Stimulated activated CD8-positive, alpha-beta memory T cell treated with anti-CD3 and anti-CD28 coated beads, Interleukin-7, amount 100 ng/mL, for 4 hours (primary cell): ENCODE measurements around the gene POLR2L.

Experiments
- DNase-seq, 2 donors: peaks; one replicate each; pipeline ENCODE4 v3.0.0-alpha.2; 2020; ENCODE audit warnings: low read depth in 2 of 2

Gene POLR2L

DNA sequence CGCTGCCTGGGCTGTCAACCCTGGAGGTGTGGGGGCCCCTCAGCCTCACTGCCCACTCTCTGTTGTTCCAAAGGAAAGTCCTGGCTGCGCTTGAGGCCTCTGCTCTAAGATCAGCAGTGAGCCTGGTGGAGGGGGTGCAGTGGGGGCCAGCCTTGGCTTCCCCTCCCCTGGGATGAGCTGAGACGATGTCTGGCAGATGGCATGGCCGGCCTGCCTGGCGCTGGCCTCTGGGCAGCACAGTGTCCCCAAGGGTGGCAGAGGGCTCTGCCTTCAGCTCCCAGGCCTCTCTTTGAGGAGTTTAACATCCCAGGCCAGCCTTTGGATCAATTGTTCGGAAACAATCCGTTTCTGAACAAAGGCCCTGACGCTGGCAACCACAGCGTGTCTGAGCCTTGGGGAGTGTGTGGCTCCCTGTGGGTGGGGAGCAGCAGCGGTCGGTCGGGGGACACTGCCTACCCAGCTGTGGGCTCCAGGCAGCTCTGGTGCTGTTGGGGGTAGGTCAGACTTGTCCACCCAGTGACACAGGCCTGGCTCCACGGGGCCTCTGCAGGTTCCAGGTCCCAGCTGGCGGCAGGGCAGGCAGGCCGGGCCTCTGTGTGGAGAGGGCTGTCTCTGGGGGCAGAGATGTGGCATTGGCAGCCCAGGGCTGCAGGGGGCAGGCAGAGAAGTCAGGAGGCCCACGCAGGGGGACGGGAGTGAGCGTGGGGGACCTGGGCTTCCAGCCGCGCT, 12.4 kb upstream of the POLR2L start:
- no peak for DNase-seq

DNA sequence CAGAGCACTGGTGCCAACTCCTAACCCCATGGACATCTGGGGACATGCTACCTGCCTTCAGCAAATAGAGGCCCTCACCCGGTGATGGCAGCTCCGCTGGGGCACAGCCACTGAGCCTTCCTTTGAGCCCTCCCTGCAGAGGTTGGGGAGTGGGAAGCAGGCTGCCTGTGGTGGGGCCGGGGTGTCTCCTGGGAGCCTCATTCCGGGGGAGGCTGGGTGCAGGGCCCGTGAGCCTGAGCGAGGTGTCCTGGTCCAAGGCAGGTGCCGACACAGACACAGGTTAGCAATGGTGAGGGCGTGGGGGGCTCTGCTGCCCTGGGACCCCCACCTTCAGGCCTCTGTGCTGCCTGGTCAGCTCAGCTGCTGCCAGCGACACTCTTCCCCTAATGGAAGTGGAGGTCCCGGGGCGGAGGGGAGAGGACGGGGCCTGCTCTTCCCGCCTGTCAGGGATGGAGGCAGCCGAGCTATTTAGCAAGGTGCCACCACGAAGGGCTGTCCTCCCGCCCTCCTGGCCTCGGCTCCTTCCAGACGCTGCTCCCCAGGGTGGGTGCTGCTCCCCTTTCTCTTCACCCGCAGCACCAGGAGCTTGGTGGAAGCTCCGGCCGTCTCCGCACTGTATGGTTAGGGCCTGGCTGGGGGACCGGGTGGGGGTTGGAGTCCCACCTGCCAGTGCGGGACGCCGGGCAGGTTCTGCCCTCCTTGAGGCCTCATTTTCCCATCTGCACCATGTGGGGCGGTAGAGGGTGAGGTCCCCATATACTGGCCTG, 11.5 kb upstream of the POLR2L start:
- DNase-seq = no peak

DNA sequence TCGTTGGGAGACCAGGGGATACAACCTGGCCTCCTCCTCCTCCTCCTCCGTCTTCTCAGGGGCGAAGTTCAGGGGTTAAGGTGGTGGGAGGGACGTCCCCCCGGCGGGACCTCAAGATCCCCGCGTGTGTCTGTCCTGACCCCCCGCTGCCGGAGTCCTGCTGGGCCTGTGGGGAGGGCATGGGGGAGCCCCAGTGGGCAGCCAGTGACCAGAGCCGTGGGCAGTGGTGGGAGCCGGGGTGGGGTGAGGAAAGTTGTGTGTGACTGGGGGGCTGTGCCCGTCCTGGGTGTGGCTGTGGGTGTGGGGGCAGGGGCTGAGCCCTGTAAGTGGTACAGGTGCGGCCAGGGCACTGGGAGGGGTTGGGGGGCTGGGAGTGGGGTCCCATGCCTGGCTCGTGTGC, 10.4 kb upstream of the POLR2L start:
- no peak for DNase-seq

DNA sequence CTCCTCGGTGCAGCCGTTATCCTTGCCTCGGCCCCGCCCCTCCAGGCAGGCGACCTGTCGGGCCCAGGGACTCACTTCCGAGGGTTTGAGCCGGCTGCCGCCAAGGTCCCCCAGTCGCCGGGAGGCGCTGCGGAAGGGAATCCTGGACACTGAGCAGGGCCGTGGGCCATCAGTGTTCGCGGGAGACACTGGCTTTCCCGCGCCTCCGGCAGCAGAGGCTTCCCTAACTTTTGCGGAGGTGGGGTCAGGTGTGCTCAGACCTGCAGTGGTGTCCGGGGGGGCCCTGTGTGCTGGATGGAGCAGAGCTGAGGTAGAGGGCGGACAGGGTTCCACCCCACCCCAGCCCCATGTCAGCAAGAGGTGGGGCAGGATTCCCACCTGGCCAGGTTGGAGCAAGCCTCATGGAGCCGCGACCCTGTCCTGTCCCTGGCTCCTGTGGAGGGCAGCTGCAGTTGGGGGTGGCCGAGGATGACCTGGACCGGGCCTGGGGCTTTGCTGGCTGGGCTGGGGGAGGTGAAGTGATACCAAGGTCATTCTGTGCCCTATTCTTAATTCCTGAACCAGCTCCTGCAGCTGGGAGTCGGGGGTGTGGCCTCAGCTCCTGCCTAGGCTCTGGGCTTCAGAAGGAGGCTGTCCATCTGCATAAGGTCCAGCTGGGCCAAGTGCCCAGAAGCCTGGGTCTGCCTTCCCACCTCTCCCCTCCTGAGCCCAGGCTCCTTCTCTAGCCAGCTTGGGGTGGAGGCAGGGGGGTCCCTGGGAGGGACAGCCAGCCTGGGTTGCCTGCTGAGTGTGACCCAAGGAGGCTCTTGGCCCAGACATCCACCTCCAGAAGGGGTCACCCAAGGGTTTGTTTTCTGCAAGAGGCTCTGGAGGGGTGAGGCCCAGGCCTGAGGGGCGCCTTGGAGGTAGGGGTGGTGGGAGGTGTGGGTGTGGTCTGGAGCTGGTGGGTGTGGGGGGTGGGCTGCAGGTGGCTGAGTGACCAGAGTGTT, 8.7 kb upstream of the POLR2L start:
- DNase-seq = no peak

DNA sequence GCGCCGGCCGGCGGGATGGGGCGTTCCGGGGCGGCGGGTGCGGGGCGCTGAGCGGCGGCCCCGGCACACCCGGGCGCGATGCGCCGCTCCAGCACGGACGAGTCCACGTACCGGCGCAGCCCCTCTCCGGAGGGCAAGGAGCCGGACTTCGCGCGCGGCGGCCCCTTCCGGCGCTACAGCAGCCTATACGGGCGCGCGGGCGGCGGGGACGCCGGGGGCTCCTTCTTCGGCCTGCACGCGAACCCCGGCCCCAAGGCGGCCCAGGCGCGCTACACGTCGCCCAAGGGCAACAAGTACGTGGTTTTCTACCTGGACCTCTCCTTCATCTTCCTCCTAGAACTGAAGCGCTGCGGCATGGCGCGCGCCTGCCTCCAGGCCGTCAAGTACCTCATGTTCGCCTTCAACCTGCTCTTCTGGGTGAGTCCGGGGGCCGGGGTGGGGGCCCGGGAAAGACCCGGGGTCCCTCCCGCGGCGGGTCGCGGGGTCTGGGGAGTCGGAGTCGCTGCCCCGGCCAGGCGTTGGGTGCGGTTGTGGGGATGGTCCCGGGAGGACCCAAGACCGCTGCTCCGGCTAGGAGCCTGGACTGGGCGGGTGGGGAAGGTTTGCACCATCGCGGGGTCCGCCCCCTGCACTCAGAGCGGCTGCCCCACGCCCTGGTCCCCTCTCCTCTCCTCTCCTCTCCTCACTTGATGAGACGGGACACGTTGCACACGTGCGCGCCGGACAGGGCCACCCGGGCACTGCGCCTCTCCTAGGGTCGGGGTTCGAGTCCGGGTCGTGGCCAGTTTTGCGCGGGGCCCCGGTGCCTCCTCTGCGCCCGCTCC, 7.8 kb upstream of the POLR2L start:
- DNase-seq = no peak

DNA sequence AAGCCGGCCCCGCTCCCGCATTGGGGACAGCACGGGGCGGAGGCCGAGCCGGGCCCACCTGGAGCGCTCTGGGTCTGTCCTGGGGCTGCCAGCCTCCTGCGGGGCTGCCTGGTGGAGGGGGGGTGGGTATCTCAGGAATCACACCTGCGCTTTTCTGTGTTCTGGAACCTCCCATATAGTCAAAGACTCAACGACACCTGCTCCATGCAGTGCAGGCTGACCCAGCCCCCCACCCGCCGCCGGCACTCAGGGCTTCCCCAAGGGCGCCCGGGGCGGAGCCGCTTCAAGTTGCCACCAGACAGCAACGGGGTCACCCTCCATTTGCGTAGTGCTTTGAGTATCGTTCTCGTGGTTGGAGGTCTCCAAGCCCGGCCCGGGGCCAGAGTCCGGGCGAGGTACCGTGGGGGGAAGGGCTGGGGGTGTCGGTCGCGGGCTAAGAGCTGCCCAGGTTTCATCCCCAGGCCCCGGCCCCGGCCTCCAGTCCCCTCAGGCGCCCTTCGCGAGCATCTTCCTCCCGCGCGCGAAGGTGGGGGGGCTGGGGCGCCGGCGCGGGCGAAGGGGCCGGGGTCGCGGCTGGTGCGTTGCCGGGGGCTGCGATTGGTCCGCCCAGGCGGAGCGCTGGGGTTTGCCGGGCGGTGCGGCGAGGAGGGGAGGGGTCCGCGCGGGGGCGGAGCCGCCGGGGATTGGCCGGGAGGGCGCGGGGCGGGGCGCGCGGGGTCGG, 6.9 kb upstream of the POLR2L start:
- no peak for DNase-seq

DNA sequence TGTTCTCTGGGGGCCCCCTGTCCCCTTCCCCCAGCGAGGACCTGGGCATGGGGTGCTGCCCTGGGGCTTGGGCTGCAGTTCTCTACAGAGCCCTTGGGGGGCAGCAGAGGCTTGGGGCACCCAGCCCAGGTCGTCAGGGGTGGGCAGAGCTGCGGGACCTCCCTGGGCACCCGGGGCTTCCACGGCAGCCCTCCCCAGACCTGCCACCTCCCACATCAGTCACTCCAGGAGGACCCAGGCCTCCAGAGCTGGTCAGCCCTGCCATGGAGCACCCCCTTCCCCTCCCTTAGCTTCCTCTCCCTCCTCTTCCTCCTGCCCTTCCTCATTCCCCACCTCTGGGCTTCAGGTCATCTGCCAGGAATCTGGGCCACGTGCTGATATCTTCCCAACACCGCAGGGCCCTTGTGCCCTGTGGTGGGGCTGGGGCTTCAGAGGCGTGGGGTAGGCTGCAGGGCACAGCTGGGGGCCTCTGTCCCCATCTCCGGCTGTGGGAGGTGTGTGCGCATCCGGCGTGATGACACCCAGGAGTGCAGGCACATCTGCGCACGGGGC, 6.1 kb upstream of the POLR2L start:
- DNase-seq = peak in 1 of 2 donors; percentile 51

DNA sequence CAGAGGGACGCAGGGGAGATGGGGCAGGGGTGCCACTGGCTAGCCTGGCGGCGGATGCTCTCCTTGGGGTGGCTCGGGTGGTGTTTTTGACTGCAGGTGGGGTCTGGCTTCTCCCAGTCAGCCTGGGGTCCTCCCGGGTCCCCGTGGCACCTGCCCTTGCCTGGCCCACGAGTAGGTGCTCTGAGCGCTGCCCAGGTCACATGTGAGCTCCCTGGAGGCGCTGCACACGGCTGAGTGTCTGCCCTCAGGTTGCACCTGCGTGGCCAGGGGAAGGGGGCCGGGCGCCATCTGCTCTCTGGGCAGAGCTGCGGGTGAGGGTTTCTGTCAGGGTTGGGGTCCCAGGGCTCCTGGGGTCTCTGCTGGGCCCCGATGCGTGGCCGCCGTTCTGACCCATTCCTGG, 5.5 kb upstream of the POLR2L start:
- DNase-seq = no peak

DNA sequence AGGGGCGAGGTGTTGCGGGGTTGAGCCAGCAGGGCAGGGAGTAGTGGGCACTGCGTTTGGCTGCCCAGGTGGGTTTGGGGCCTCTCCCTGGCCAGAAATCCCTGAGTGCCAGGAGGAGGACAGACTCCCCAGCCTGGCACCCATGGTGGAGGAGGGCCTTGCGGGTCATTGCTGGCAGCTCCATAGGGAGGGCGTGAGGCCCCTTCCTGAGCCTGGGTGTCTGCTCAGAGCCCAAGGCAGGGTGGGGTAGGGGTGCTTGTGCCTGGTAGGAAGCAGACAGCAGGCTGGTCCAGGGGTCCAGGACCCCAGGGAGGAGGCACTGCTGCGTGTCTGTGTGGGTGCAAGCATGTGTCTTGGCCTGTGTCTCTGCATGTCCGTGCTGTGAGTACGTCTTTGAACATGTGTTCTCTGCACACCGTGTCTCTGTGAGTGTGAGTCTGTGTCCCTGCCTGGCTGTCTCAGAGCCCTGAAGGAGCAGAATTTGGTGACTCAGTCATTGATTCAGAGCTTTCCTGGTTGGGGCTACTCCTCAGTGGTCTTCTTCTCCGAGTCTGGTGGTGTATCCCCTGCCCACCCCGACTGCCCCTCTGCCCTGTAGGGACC, 4.3 kb upstream of the POLR2L start:
- no peak for DNase-seq

DNA sequence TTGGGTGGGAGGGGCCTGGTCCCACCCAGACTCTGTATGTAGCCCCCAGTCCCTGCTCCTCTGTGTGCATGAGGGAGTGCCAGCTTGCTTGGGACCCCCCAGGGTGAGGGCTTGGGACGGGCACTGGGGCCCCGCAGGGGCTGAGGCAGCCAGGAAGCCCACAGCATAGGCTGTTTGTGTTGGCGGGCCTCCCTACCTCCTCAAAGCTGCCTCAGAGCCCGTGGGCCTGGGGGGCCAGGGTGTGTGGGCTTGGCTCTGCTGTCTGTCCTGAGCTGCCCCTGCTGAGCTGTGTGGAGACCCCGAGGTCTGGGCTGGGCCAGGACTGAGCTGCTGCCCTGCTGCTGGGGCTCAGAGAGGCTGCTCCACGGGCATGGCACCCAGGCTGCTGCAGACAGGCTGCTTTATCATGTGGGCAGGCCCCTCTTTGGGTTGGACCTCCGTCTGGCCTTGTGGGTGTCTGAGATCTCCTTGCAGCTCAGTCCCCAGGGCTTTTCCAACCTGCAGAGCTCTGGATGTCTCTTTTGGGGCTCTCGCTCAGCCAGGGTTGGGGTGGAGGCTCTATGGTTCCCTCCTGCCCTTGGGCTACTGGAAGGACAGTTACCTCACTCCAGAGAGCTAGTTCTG, 3.7 kb upstream of the POLR2L start:
- DNase-seq = no peak

DNA sequence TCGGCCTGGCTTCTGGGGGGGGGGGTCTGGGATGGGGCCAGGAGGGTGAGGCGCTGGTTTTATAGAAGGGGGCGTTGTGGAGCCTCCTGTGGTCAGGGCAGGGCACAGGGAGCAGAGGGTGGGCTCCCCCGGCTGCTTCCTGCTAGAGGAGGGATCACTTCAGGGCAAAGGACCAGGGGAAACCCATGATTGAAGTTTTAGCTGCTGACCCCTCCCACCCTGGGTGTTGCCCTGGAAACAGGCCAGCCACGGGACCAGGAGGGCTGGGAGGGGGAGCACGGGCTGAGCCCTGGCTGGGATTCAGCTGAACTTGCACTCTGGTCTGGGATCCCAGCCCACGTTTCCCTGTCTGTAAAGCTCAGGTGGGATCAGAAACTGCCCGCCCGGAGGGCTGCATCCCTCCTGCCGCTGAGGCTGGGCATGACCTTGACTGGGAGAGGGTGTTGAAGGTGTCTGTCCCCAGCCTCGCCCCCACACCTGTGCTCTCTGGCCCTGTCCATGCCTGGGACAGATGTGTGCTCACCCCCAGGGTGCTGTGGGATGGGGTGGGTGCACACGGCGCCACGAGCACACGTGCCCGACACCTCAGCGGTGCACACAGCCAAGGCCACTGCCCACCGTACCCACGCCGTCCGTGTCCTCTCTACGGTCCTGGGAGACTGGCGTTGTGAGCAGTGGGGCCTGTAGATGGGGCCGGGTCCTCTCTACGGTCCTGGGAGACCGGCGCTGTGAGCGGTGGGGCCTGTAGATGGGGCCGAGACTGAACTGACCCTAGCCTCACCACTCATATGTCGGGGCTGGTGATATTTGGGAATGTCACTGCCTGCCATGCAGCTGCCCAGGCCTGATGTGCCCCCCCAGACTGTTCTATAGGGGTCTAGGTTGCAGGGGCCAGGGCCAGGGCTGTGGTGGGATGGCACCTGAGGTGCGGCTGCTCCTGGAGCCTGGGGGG, 2.6 kb upstream of the POLR2L start:
- DNase-seq = no peak

DNA sequence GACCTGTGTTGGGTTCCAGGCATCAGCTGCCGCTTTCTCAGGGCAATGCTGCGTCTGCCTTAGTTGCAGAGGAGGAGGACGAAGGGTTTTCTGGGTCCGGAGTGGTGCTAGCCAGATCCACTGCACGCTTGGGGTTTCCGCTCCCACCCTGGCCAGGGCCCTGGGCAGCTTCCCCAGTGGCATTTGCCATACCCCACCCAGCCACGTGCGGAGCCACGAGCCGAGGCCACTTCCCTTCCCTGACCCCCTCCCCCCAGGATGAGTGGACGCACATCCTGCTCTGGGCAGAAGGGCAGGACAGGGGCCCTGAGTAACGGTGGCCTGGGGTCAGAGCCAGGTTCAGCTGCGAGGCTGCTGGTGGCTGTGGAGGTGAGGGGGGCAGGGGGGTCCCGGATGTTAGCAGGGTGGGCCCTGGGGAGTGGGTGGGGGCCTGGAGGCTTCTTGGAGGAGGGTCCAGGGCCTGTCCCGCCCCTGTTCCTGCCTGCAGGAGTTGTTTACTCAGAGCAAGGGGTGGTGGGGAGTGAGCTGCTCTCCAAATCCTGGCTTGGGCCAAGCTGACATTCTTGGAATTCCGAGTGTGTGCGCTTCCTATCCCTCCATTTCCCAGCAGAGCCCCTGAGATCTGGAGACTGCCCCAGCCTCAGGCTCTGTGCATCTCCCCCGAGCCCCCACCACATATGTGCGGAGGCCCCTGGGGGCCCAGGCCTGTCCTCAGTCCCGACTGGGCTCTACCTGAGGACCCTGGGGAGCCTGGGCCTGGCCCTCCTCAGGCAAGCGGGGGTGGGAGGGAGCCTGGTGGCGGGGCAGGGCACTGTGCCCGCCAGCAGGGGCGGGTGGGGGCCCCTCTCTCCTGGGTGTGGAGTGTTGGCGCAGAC, 1.7 kb upstream of the POLR2L start:
- no peak for DNase-seq

DNA sequence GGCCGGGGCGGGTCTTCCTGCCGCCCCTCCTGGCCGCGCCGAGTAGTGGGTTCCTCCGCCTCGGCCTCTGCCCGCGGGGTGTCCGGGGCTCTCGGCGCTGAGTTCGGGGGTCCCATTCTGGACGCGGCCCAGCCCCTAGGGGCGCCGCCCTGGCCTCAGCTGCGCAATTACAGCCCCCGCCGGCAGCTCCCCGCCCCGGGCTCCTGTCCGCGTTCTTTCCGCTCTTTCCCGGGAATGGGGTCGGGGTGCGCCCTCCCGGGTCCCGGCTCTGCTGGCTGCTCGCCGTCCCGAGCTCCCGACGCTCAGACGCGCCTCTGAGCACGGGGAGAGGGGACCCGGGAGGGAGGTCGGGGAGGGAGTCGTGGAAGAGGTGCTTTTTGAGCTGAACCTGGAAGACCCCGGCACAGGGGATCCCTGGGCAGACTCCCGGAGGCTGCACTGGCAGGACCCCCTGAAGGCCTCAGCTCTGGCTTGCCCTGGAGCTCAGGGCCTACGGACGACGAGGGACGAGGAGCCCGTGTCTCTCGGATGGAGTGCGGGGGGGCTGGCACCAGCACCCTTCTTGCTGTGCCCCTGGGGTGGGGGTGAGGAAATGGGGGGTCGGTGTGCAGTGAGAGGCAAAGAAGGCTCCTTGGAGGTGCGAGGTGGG, 881 bp upstream of the POLR2L start:
- DNase-seq = no peak

DNA sequence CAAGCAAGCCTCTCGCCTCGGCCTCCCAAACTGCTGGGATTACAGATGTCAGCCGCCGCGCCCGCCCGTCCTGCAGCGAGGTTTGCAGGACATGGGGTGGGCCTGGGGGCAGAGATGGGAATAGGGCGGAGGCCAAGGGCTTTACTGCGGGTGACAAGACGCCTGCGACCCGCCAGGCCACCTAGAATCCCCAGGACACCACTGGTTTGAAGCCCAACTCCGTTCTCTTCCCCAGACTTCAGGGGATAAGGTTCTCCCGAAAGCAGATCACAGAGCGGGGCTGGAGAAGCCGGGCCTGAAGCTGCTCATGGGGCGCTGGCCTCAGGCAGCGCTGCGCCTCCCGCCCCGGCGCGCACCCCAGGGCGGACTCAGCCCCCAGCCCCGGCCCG, 354 bp downstream of the POLR2L start:
- DNase-seq = no peak

DNA sequence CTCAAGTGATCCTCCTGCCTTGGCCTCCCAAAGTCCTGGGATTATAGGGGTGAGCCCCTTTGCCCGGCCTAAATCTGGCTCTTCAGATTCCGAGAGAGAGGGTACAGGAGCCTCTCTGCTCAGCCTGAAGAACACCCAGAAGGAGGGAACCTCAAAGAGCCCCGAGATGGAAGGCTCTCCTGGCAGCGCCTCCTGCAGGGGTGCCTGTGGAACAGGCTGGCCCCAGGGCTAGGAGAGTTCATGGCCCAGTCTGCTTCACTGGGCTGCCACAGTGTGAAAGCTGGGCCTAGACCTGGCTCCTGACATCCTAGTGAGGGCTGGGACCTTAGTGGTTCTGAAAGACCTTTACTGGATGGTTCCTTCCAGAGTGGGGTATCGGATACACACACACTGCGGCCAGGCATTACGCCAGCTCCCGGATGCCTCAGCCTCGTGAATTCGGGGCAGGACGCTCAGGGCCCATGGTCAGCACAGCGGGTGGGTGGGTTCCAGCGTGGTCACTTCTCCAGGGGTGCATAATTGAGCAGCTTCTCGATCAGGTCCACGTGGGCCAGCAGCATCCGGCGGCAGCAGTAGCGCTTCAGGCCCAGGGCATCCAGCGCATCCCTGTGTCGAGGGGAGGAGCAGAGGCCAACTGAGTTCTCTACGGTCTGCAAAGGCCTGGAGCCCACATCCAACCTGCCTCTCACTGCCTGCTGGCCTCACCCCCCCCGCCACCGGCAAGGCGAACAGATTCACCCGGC, 2.3 kb downstream of the POLR2L start:
- DNase-seq = no peak

DNA sequence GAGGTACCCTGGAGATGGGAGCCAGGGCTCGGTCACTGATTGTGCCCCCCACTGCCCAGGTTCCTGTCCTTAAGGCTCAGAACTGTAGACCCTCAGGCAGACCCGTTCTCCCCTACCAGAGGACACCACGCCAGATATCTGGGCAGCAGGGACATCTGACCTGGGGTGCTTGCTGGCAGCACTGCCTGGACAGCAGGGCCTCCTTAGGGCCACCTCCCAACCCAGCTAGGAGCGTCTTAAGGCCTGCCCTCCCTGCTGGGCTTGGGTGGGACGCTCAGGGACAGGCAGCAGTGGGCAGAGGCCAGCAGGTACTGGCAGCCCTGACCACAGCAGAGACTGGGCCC, 3.1 kb downstream of the POLR2L start:
- DNase-seq = no peak
